ENCODE data around the gene XBP1. TPM values are rescaled to one million over a fixed set of nuclear protein-coding genes. Genes with fewer than 3 reads are reported as not detected.

Gene XBP1
- total and polyA plus RNA-seq, 2 of the 13 experiments (the other 11 are each of a cell fraction or from before 2014, with no cell fraction given): 416 to 427 TPM

DNA sequence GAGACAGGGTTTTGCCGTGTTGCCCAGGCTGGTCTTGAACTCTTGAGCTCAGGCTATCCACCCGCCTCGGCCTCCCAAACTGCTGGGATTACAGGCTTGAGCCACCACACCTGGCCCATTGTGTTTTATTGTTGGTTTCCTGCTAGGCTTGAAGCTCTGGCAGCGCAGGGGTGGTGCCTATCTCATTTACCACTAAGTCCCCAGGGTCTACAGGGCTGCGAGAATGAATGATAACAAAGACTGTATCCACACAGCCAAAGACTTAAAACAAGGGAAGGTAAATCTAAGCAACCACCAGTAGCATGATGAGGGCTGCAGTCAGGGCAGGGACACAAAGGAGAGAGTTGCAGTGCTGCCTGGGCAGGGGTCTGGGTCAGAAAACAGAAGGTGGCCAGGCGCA is 37.3 kb upstream of the XBP1 start (continued):
- TF ChIP-seq, protein P1, sequence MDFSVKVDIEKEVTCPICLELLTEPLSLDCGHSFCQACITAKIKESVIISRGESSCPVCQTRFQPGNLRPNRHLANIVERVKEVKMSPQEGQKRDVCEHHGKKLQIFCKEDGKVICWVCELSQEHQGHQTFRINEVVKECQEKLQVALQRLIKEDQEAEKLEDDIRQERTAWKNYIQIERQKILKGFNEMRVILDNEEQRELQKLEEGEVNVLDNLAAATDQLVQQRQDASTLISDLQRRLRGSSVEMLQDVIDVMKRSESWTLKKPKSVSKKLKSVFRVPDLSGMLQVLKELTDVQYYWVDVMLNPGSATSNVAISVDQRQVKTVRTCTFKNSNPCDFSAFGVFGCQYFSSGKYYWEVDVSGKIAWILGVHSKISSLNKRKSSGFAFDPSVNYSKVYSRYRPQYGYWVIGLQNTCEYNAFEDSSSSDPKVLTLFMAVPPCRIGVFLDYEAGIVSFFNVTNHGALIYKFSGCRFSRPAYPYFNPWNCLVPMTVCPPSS (IDR thresholded peaks at IDR 0.05): no peak
- no peak for TF ChIP-seq ATAD3A (CRISPR knock-in tag; IDR thresholded peaks at IDR 0.05)
- TF ChIP-seq ZNF619 (CRISPR knock-in tag; IDR thresholded peaks at IDR 0.05): no peak
- no peak for TF ChIP-seq PHF5A (CRISPR knock-in tag; IDR thresholded peaks at IDR 0.05; ENCODE audit: low read depth, unreplicated experiment)
- TF ChIP-seq, protein P2, sequence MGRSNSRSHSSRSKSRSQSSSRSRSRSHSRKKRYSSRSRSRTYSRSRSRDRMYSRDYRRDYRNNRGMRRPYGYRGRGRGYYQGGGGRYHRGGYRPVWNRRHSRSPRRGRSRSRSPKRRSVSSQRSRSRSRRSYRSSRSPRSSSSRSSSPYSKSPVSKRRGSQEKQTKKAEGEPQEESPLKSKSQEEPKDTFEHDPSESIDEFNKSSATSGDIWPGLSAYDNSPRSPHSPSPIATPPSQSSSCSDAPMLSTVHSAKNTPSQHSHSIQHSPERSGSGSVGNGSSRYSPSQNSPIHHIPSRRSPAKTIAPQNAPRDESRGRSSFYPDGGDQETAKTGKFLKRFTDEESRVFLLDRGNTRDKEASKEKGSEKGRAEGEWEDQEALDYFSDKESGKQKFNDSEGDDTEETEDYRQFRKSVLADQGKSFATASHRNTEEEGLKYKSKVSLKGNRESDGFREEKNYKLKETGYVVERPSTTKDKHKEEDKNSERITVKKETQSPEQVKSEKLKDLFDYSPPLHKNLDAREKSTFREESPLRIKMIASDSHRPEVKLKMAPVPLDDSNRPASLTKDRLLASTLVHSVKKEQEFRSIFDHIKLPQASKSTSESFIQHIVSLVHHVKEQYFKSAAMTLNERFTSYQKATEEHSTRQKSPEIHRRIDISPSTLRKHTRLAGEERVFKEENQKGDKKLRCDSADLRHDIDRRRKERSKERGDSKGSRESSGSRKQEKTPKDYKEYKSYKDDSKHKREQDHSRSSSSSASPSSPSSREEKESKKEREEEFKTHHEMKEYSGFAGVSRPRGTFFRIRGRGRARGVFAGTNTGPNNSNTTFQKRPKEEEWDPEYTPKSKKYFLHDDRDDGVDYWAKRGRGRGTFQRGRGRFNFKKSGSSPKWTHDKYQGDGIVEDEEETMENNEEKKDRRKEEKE (IDR thresholded peaks at IDR 0.05): no peak
- TF ChIP-seq, protein P3, sequence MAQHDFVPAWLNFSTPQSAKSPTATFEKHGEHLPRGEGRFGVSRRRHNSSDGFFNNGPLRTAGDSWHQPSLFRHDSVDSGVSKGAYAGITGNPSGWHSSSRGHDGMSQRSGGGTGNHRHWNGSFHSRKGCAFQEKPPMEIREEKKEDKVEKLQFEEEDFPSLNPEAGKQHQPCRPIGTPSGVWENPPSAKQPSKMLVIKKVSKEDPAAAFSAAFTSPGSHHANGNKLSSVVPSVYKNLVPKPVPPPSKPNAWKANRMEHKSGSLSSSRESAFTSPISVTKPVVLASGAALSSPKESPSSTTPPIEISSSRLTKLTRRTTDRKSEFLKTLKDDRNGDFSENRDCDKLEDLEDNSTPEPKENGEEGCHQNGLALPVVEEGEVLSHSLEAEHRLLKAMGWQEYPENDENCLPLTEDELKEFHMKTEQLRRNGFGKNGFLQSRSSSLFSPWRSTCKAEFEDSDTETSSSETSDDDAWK (CRISPR knock-in tag; IDR thresholded peaks at IDR 0.05): no peak
- TF ChIP-seq HNF4A (CRISPR knock-in tag; IDR thresholded peaks at IDR 0.05): no peak
- TF ChIP-seq ZNF441 (CRISPR knock-in tag; IDR thresholded peaks at IDR 0.05; ENCODE audit: borderline replicate concordance): no peak

Data from HepG2 (cell line).